Activated T-cell treated with anti-CD3 and anti-CD28 coated beads, Interleukin-2, amount 50 U/mL, for 4 hours (primary cell): ENCODE results near the gene RRBP1. TPM values are rescaled to one million over a fixed set of nuclear protein-coding genes. Genes with fewer than 3 reads are reported as not detected.
"Not testable (repeated sequence)": the region's sequence is repeated elsewhere in the genome, so short reads cannot be mapped to it uniquely, and the experiment has no call there.

Source experiments
- ATAC-seq, 2 donors: fragments of 200-7000 bp; cut with Tn5 transposase; one replicate each; pipeline ENCODE4 v1.10.0; 2021
- DNase-seq: peaks from one replicate; pipeline ENCODE4 v3.0.0-alpha.2; 2020
- H3K27me3 Mint-ChIP-seq: one replicate; pipeline ENCODE4 v1.8.0; 2021; ENCODE audit warnings: low read depth, mixed read lengths
- H3K36me3 Mint-ChIP-seq: one replicate; pipeline ENCODE4 v1.8.0; 2022; ENCODE audit warnings: mixed read lengths; ENCODE audit not compliant: insufficient read depth
- H3K4me1 Mint-ChIP-seq: one replicate; pipeline ENCODE4 v1.8.0; 2021; ENCODE audit warnings: low read depth, mixed read lengths
- H3K4me3 Mint-ChIP-seq: one replicate; pipeline ENCODE4 v1.8.0; 2021; ENCODE audit warnings: mild to moderate bottlenecking, moderate library complexity, mixed read lengths
- H3K9me3 Mint-ChIP-seq: one replicate; pipeline ENCODE4 v1.8.0; 2021; ENCODE audit warnings: mixed read lengths
- total RNA-seq, 3 donors: library from RNA; stranded (reverse); gene quantifications; one replicate each; pipeline ENCODE4 v1.2.1, GENCODE V29; 2021

Gene RRBP1
- total RNA-seq, 3 donors from 2014 or later = 25.5 to 32.3 (median 27.0) TPM

DNA sequence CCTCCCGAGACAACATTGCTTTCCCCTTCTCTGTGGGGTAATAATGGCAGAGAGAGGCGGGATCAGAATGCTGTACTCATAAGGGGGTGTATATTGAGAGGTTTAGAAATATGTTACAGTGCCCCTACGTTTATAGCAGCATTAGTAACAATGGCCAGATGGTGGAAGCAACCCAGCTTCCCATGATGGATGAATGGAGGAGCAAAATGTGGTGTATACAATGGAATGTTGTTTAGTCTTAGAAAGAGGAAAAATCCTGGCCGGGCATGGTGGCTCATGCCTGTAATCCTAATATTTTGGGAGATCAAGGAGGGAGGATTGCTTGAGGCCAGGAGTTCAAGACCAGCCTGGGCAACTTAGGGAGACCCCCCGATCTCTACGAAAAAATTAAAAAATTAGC, 30.7 kb upstream of the RRBP1 start:
- Mint-ChIP-seq H3K27me3 (no peaks in the 10 kb centered on the region), H3K4me3 (no peak overlapping the region), H3K36me3 (no peaks in the 10 kb centered on the region), H3K9me3 (no peaks in the 10 kb centered on the region), H3K4me1 (no peaks in the 10 kb centered on the region)
- ATAC-seq (no peak), DNase-seq (no peak)

DNA sequence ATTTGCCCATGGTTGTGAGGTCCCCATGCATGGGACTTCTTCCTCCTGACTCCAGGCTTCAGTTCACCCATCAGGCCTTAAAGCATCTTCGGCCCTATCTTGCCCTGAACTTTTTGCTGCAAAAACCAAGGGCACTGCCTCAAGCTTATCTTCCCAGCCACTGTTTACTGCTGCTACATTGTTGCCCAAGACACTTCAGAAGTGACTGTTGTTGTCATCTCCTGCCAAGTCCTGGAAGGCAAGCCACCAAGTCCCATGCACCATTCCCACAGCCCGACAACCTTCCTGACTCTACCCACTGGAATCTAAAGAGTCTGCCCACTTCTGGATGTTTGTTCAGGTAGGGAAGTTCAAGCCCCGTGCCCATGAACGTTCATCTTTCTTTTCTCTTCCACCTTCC, 30.2 kb upstream of the RRBP1 start:
- ATAC-seq (no peak), DNase-seq (no peak)
- Mint-ChIP-seq H3K9me3 (no peaks in the 10 kb centered on the region), H3K4me1 (no peaks in the 10 kb centered on the region), H3K36me3 (no peaks in the 10 kb centered on the region), H3K4me3 (no peak overlapping the region), H3K27me3 (no peaks in the 10 kb centered on the region)

DNA sequence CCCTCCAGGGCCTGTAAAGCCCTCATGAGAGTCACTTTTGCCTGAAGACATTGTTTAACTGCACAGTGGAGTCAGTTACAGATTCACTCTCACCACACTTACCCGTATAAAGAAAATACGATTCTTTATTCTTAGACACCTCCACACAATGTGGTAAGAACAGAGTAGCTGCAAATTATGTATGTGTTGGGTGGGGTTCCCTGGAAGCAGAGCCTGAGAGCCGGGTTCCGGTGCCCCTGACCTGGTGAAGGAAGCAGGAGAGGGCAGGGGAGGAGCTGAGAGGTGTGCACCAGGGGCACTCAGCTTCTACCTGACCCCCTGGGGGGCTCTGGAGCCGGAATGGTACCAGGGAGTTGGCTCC, 29.2 kb upstream of the RRBP1 start:
- no peaks in the 10 kb centered on the region for H3K4me1 Mint-ChIP-seq
- H3K27me3 Mint-ChIP-seq = no peaks in the 10 kb centered on the region
- no peak overlapping the region for H3K4me3 Mint-ChIP-seq
- DNase-seq (no peak), ATAC-seq (no peak)
- no peaks in the 10 kb centered on the region for H3K36me3 Mint-ChIP-seq
- H3K9me3 Mint-ChIP-seq = no peaks in the 10 kb centered on the region

DNA sequence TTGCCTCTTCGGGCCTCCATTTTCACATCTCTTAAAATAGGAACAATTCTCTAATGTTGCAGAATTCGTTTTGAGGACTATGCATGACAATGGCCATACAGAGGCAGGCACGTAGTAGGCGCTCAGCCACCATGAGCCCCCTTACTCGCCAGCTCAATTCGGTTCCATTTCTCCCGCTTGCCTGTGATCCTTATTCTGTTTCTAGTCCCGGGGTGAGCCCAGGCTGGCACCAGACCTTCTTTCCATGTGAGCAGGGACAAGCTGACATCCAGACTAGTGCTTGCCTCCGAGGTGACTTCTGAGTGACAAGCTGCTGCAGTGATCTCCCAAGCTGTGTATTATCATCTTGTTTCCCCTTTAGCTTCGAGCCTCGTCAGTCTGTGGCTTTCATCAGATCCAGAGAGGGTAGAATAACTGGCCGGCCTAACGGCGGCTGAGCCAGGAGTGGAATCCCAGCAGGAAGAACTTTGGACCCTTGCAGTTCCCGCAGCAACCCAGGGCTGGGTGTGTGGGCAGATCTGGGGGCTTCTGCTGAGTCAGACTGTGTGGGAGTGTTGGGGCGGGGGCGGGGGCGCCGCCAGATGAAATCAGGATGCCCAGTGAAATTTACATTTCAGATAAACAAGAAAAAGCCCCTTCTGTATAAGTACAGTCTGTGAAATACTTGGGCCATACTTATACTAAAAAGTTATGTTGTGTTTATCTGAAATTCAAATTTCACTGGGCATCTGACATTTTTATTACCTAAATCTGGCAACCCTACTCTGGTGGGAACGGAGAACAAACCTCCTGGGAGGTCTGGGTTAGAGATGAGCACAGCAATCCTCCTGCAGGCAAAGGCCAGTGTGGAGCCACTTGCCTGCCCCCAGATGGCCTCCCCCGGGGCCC, 28.6 kb upstream of the RRBP1 start:
- DNase-seq = no peak
- Mint-ChIP-seq H3K36me3 (no peaks in the 10 kb centered on the region), H3K4me3 (no peak overlapping the region), H3K27me3 (no peaks in the 10 kb centered on the region), H3K9me3 (no peaks in the 10 kb centered on the region), H3K4me1 (no peaks in the 10 kb centered on the region)
- ATAC-seq = no peak

DNA sequence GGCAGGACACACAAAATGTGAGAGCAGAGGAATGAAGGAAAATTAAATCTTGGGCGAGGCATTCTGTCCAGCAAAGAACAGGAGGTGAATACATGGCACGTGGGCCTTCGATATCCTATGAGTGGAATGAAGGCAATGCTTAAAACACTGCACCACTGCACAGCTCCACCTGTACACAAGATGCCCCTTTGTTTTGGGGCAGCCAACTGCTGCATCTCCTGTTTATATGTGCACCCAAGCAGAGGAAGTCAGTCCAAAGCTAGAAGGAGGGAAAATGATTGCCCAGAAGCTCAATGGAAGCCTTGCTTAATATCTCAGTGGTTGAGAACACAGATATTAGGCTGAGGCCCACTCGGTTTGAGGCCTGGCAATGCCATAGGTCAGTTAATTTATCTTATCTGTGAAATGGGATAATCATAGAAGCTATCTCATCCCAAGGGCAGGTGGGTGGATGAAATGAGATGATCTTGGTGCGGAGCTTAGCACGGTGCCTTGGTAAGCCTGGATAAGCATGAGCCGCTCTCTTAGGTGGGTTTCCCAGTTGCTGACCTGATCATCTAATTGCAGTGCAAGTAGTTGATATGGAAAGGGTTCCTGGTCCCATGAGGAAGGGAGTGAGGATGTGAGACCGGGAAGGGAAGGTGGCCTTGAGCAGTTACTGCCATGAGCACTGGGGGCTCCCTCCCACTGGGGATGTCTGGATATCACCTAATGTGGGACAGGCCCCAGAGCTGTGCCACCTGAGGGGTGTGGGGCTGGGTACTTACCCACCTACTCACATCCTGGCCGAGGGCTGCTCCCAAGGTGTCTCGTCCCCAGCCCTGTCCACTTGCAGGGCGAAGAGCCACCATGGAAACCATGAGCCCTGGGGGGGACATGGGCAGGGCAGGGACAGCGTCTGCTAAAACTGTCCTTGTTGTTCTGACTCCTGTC, 27.6 kb upstream of the RRBP1 start:
- H3K4me3 Mint-ChIP-seq = no peak overlapping the region
- no peak for DNase-seq
- ATAC-seq = no peak
- no peaks in the 10 kb centered on the region for H3K36me3 Mint-ChIP-seq
- H3K27me3 Mint-ChIP-seq = no peaks in the 10 kb centered on the region
- H3K9me3 Mint-ChIP-seq = no peaks in the 10 kb centered on the region
- no peaks in the 10 kb centered on the region for H3K4me1 Mint-ChIP-seq

DNA sequence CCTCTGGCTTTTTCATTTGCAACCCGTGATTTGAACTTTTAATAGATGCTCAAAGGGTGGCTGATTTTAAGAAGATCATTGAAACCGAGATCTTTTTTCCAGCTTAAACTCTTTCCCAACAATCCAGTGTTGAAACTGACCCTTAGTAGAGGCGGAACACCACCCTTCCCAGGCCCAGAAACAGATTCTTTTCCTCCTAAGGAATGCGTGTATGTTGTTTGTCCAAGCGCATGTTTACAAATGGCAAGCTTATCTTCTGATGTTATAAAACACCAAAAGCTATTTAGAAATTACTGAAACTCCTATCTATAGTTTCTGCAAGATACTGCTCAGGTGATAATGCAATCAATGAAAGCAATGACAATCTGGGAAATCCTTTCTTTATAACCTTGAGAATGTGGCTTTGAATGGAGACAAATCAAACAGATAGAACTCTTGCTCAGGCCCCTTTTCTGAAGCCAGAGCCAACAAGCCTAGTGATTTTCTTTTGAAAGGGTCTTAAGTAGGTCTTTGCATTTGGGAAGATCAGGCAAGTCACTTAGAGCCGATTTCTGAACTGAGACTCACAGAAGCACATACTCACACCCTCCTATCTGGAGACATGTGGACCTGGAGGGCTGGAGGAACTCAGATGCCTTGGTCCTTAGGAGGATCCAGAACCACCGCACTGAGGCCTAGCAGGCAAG, 26.8 kb upstream of the RRBP1 start:
- H3K4me1 Mint-ChIP-seq = no peaks in the 10 kb centered on the region
- H3K9me3 Mint-ChIP-seq = no peaks in the 10 kb centered on the region

DNA sequence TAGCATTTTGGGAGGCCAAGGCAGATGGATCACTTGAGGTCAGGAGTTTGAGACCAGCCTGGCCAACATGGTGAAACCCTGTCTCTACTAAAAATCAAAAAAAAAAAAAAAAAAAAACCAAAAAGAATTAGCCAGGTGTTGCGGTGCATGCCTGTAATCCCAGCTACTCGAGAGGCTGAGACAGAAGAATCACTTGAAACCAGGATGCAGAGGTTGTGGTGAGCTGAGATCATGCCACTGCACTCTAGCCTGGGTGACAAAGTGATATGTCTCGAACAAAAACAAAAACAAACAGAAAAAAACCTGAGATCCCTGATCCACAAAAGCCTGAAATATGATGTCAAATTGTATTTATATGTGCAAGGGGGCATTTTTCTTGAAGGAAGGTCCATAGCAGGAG, 25.9 kb upstream of the RRBP1 start:
- ATAC-seq, H3K36me3 Mint-ChIP-seq, H3K4me3 Mint-ChIP-seq, H3K27me3 Mint-ChIP-seq, H3K9me3 Mint-ChIP-seq, DNase-seq, H3K4me1 Mint-ChIP-seq: not testable (repeated sequence)

More for the DNA sequence above, 26.8 kb upstream of the RRBP1 start:
- Mint-ChIP-seq H3K4me3 (no peak overlapping the region), H3K36me3 (no peaks in the 10 kb centered on the region), H3K27me3 (no peaks in the 10 kb centered on the region)
- ATAC-seq (no peak), DNase-seq (no peak)

DNA sequence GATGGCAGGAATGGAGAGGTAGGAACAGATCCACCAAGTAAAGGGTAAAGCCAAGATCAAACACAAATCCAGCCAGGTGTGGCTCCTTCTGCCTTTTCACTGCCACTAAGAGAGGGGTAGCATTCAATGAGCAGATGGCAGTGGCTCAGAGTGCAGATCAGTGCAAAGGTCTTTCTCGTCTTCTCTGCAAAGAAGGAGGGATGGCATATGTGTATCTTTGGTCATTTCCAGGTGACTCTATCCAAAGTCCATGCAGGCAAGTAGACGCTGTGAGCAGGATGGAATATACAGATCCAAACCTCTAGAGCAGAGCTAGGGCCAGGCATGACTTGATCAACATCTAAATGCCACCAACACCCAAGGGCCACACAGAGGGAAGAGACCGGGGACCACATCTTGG, 24.6 kb upstream of the RRBP1 start:
- Mint-ChIP-seq H3K4me3 (no peak overlapping the region), H3K9me3 (no peaks in the 10 kb centered on the region), H3K27me3 (no peaks in the 10 kb centered on the region), H3K4me1 (no peaks in the 10 kb centered on the region), H3K36me3 (no peaks in the 10 kb centered on the region)
- ATAC-seq (no peak), DNase-seq (no peak)

DNA sequence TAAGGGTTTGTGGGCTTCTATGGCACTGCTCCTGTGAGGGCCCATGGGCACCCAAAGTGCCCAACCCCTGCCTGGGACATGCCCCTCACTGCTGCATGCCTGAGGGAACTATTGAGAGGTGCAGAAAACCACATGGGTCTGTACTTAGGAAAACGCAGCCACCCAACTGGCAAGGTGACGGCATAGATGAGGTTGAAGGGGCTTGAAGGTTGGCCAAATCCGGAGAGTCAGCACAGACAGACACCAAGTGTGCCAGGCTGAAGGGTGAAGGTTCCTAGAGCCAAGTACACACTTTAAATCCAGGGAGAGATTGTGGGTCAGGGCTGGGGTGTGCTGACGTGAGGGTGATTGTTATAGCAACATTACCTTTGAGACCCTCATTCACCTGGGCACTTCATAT, 23.9 kb upstream of the RRBP1 start:
- Mint-ChIP-seq H3K4me3 (no peak overlapping the region), H3K9me3 (no peaks in the 10 kb centered on the region), H3K4me1 (no peaks in the 10 kb centered on the region), H3K27me3 (no peaks in the 10 kb centered on the region), H3K36me3 (no peaks in the 10 kb centered on the region)
- no peak for DNase-seq
- no peak for ATAC-seq

DNA sequence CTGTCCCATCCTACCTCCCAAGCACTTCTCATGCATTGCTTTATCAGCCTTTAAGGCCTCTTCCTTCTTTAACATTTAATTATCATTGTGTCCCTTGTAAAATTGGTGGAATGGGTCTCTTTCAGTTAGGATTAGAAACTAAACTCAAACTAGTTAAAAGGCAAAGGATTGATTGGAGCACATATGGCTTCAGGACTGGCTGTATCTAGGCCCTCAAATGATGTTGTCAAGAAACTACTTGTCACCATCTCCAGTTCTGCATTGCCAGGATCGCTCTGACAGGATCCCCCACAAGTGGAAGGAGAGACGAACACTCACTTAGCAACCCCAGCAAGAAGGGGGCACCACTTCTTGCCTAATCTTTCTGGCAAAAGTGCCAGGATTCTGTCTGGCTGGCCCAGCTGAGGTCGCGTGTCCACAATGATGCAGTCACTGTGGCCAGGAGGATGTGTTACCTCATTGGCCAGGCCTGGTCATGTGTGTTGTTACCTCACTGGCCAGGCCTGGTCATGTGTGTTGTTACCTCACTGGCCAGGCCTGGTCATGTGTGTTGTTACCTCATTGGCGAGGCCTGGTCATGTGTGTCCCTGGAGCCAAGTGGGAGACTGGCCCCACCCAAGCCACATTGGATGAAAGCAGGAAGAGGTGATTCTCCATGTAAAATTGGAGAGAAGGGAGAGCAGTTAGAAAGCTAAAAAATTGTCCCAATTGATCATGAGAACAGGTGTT, 22.7 kb upstream of the RRBP1 start:
- Mint-ChIP-seq H3K27me3 (no peaks in the 10 kb centered on the region), H3K9me3 (no peaks in the 10 kb centered on the region), H3K4me3 (no peak overlapping the region), H3K36me3 (no peaks in the 10 kb centered on the region), H3K4me1 (no peaks in the 10 kb centered on the region)
- no peak for ATAC-seq
- DNase-seq = no peak

DNA sequence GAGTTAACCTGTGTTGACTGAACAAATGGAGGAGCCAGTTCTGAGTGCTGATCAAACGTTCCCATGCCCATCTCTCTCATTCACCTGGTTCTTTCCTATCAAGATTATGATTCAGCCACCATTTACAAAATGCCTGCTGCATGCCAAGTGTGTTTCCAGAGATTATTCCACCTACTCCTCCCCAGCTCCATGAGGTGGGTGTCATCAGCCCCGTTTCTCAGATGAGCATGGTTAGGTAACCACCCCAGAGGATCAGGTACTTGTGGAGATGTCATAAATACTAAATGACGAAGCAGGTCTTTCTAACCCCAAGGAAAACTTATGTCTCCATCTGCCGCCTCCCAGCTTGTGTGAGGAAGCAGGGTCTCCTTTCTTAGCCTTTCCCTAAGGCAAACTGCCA, 19.8 kb upstream of the RRBP1 start:
- Mint-ChIP-seq H3K27me3 (no peaks in the 10 kb centered on the region), H3K9me3 (no peaks in the 10 kb centered on the region), H3K36me3 (no peaks in the 10 kb centered on the region), H3K4me1 (no peaks in the 10 kb centered on the region), H3K4me3 (no peak overlapping the region)
- ATAC-seq (no peak), DNase-seq (no peak)

DNA sequence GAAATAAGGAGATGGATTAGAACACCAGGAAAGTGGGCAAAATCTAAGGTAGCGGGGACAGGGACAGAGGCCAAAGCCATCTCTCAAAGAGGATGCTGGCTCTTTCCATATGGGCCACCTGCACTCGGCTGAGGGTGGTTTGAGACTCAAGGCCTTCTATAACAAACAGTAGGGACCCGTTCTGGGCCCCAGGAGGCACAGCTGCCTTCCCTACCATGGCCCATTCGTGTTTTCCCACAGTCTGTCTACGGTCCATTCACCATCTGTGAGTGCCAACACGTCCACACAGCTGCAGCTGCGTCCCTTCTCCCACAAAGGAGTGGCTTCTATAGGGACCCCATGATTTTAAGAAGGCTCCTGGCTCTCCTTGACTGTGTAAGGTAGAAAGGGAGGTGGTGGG, 18.6 kb upstream of the RRBP1 start:
- Mint-ChIP-seq H3K27me3 (no peaks in the 10 kb centered on the region), H3K9me3 (no peaks in the 10 kb centered on the region), H3K4me1 (no peaks in the 10 kb centered on the region), H3K4me3 (no peak overlapping the region), H3K36me3 (no peaks in the 10 kb centered on the region)
- ATAC-seq (no peak), DNase-seq (no peak)

DNA sequence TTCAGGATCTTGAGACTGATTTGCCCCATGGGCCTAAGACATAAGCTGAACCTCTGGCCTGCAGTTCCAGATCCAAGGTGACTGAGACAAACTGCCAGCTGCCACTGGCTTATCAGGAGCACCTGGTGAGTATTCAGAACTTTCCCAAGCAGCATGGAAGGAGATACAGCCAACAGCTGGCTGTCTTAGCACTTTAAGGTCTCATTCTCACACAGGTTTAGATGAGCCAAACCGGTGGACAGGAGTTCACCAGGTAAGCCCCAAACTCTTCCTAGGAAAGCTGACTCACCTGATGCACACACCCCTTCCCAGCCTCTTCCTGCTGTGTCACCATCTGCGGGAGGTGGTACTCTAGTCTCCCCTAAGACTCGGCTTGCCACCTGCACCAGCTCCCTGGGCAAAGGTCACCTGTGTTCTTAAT, 17.9 kb upstream of the RRBP1 start, which contains the start of gene BANF2:
BANF2 (plus strand) TSS at position 36 of the 421 bp plus-strand sequence. CDS start 25,060 bp downstream, outside the sequence.
- no peak within 1 kb of the TSS for H3K4me3 Mint-ChIP-seq
- DNase-seq = no peak
- no peak for ATAC-seq
- no peaks in the 10 kb centered on the region for H3K27me3 Mint-ChIP-seq
- no peaks in the 10 kb centered on the region for H3K9me3 Mint-ChIP-seq
- no peaks in the 10 kb centered on the region for H3K36me3 Mint-ChIP-seq
- H3K4me1 Mint-ChIP-seq = no peaks in the 10 kb centered on the region

DNA sequence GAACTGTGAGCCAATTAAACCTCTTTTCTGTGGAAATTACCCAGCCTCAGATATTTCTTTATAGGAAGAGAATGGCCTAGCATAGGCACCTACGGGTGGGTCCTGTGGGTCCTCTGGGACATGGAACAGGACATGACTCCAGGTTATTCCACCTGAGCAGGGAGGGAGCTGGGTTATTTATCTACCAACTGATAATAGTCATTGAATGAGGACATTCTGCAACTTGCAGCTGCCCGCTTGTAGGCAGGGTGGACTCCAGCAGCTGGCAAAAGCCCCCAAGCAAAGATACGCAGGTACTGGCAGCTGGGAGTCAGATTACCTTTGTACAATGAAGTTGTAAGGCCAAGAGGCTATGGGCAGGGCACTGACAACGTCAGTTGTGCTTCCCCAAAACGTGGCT, 16.3 kb upstream of the RRBP1 start:
- H3K4me3 Mint-ChIP-seq = no peak overlapping the region

More for the DNA sequence above, 16.3 kb upstream of the RRBP1 start:
- Mint-ChIP-seq H3K4me1 (no peaks in the 10 kb centered on the region), H3K9me3 (no peaks in the 10 kb centered on the region), H3K36me3 (no peaks in the 10 kb centered on the region), H3K27me3 (peaks cover 6% of the 10 kb centered on the region)
- DNase-seq (no peak), ATAC-seq (no peak)
